Choroid plexus epithelial cell (primary cell): ENCODE measurements around the gene SERPIND1.
A peak's percentile ranks its signal among the peaks of the same experiment; 100 is the strongest.

ENCODE experiments used
- DNase-seq: peaks from one replicate; pipeline ENCODE4 v3.0.0-alpha.2; 2010; ENCODE audit warnings: low read depth
- H3K4me3 ChIP-seq: 2 replicates; pipeline ENCODE4 v1.5.1; 2011; ENCODE audit warnings: low read depth, mild to moderate bottlenecking, control low read depth, low read length, moderate library complexity
- TF ChIP-seq, protein P1 (sequence below): conservative IDR thresholded peaks from 2 replicates; pipeline ENCODE4 v1.5.1; 2011; ENCODE audit warnings: low read depth, mild to moderate bottlenecking, control low read depth, inconsistent platforms, low read length, moderate library complexity

SERPIND1 gene

DNA sequence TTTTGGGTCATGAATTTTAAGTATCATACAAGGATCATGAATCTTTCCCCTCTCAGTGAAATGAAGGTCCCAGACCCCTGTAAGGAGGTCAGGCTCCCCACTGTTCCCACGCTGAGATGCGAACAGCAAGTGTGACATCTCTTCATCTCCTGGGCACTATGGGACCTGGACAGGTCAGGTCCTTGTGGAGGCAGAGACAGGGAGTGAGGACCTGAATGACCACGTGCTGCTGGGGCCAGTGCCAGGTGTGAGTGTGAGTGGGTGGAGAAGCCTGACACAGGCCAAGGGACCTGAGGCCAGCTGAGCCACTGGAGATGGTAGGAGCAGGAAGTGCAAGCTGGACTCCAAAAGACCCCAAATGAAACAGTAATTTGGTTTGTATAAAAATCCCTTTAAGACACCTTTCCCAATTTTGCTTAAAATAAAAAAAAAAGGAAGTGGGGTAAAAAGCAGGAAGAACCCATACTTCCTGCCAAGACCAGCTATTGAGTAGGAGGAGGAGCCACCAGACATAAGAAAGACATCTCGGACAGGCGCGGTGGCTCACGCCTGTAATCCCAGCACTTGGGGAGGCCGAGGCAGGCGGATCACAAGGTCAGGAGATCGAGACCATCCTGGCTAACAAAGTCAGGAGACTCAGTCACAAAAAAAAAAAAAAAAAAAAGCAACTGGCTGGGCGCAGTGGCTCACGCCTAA, 35.4 kb upstream of the SERPIND1 start:
- DNase-seq = no peak
- TF ChIP-seq, protein P1, sequence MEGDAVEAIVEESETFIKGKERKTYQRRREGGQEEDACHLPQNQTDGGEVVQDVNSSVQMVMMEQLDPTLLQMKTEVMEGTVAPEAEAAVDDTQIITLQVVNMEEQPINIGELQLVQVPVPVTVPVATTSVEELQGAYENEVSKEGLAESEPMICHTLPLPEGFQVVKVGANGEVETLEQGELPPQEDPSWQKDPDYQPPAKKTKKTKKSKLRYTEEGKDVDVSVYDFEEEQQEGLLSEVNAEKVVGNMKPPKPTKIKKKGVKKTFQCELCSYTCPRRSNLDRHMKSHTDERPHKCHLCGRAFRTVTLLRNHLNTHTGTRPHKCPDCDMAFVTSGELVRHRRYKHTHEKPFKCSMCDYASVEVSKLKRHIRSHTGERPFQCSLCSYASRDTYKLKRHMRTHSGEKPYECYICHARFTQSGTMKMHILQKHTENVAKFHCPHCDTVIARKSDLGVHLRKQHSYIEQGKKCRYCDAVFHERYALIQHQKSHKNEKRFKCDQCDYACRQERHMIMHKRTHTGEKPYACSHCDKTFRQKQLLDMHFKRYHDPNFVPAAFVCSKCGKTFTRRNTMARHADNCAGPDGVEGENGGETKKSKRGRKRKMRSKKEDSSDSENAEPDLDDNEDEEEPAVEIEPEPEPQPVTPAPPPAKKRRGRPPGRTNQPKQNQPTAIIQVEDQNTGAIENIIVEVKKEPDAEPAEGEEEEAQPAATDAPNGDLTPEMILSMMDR = no peak
- no peak overlapping the region for H3K4me3 ChIP-seq

DNA sequence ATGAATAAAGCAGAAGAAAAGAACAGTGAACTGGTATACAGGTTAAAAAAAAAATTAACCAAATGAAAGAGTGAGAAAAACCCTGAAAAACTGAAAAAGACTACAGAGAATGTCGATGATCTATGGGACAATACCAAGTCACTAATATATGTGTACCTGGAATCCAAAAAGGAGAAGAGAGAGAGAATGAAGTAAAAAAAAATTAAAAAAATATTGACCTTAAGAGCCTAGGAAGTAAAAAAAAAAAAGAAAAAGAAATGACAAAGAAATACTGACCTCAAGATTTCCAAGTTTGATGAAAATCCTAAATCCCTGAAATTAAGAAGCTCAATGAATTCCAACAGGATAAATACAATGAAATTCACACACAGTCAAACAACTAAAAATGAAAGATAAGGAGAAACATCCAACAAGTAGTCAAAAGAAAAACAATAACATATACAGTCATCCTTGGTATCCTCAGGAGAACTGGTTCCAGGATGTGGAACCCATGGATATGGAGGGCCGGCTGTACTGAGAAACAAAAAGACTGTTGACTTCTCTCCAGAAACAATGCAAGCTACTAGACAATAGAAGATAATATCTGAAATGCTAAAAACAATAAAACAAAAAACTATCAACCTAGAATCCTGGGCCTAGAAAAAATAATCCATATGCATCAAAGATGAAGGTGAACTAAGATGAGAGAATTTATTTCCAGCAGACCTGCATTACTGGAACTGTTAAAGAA, 33.5 kb upstream of the SERPIND1 start:
- no peak overlapping the region for H3K4me3 ChIP-seq
- TF ChIP-seq, protein P1 = no peak
- DNase-seq = no peak

DNA sequence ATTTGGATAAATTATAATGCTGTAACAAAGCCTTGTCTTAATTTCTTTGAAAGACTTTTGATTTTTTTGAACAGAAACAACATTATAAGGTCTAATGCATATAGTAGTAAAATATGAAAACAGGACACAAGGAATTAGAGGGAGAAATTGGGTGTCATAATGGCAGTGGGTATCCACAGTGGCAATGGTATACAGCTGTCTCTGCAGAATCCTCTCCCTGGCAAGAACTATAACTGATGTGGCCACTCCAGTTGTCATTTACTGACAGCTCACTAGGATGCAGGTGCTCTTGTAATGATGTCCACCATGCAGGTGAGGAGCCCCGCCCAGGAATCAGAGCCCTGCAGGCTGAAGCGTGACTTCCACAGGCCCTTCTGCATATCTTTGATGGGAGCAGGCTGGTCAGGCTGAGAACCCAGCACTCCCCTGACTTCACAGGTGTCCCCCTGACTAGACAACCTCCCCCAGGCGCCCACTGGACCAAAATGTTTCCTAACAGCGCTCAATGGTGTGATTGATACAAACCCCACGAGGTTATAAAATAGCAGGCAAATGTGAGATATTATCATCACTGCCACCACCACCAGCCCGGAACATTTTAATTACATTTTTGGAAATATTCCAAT, 32.8 kb upstream of the SERPIND1 start:
- TF ChIP-seq, protein P1 = no peak
- DNase-seq = no peak
- H3K4me3 ChIP-seq = no peak overlapping the region

DNA sequence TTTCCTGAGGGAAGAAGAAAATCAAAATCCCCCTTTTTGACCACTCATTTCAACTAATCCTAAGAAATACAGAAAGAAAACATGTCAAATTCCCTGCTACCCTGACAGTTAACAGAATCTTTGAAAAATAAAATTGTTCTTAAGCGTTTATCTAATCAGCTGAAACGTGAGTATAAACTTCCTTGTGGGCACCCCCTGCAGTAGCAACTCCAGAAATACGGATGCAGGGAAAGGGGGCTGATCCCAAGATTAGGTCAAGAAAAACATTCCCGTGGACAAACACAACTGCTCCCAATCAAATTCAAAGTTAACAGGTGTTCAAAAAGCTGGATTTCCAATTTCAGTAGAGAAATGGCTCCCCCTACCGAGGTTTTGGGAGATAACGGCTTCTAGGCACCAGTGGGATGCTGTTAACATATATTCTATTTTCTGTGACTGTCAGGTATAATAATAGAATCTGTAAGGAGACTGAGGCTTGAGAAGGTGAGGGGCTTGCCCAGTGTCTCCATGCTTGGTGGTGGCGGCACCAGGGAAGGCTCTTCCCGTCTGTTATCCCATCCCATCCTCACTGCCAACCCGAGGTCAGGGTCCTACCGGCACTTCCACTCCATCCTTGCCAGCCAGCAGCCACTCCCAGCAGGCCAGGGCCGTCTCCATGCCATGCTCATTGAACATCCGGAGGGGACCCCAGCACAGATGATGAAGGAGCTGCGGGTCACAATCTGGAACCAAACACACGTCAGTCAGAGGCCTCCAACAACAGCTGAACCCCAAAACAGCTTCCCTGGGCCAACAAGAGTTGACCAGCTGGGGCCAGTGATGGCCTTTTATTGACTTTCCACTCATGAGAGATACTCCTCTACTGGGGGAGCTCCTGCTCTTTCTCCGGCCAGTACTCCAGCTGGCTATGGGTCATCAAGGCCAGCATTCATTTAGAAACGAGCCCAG, 32.0 kb upstream of the SERPIND1 start:
- H3K4me3 ChIP-seq = no peak overlapping the region
- TF ChIP-seq, protein P1 = peak; percentile 80
- DNase-seq = peak; percentile 48

DNA sequence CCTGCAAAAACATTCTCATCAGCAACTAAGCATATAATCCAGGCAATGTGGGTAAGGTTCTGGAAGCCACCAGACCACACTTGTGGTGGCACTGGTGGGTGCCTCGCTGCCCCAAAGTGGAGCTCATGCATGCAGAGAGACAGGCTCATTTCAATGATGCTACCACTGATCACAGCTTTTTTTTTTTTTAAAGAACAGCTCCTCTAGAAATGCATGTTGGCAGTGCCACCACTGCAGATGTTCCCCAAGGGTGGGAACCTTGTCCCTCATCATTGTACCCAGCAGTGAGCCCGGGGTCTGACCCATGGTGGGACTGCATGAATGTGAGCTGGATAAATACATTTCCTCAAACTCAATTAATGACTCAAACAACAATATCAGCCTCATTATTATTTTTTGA, 31.1 kb upstream of the SERPIND1 start:
- no peak for DNase-seq
- TF ChIP-seq, protein P1 = no peak
- no peak overlapping the region for H3K4me3 ChIP-seq

DNA sequence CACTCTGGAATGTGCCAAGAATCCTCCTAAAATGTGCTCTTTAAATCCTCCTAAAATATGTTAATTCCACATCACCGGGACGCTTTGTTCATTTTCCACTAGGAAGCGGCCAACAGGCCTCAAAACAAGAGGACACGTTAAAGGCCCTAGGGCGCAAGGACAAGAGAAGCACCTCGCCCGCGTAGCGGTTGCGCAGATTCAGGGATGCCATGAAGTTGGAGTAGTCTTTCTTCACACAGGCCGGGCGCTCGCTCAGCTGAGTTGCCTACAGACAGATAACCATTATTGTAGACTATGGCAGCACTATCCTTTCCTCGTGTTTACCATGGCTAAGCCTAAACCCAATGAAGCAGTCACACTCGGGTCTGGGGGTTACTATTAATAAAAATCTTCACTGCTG, 29.5 kb upstream of the SERPIND1 start:
- no peak overlapping the region for H3K4me3 ChIP-seq
- no peak for DNase-seq
- TF ChIP-seq, protein P1 = no peak
